Hepatocyte (in vitro differentiated cells): ENCODE measurements around the gene C5orf15.

Experiments
- CTCF ChIP-seq: fragments of 200-600 bp; sonication (generic); IDR thresholded peaks from 2 replicates; pipeline ENCODE4 v1.5.1; 2016; ENCODE audit warnings: antibody characterized with exemption, mild to moderate bottlenecking; ENCODE audit not compliant: poor library complexity
- EZH2 ChIP-seq: fragments of 200-600 bp; sonication (generic); IDR thresholded peaks from 2 replicates; pipeline ENCODE4 v1.6.1; 2016; ENCODE audit warnings: antibody characterized with exemption, mild to moderate bottlenecking, borderline replicate concordance

GRCh38 chr5:133980652-133981051 lies 12.2 kb upstream of the C5orf15 start:
- TF ChIP-seq CTCF (no peak), EZH2 (no peak)
